H9 (cell line): ENCODE measurements around the gene PROK1. TPM values are rescaled to one million over a fixed set of nuclear protein-coding genes. Genes with fewer than 3 reads are reported as not detected.

Experiments
- DNase-seq: peaks from one replicate; pipeline ENCODE4 v3.0.0-alpha.2; 2017
- H2AFZ ChIP-seq: one replicate; pipeline ENCODE4 v1.6.1; 2013; ENCODE audit warnings: mild to moderate bottlenecking, low read length, control low read depth, moderate library complexity
- H2AK5ac ChIP-seq: 2 replicates; pipeline ENCODE4 v1.6.1; 2013; ENCODE audit warnings: low read length, control low read depth, mixed read lengths; ENCODE audit not compliant: insufficient read length
- H2BK120ac ChIP-seq: one replicate; pipeline ENCODE4 v1.6.1; 2013; ENCODE audit warnings: low read depth, mild to moderate bottlenecking, low read length, control low read depth, inconsistent platforms; ENCODE audit not compliant: poor library complexity, severe bottlenecking
- H2BK12ac ChIP-seq: 2 replicates; pipeline ENCODE4 v1.6.1; 2013; ENCODE audit warnings: low read length, control low read depth, mixed read lengths, low read depth; ENCODE audit not compliant: insufficient read length
- H2BK15ac ChIP-seq: 2 replicates; pipeline ENCODE4 v1.6.1; 2013; ENCODE audit warnings: low read depth, low read length, control low read depth
- H2BK20ac ChIP-seq: one replicate; pipeline ENCODE4 v1.6.1; 2013; ENCODE audit warnings: low read depth, mild to moderate bottlenecking, low read length, control low read depth, inconsistent platforms; ENCODE audit not compliant: poor library complexity, severe bottlenecking
- H2BK5ac ChIP-seq: 2 replicates; pipeline ENCODE4 v1.6.1; 2013; ENCODE audit warnings: low read length, control low read depth, mixed read lengths; ENCODE audit not compliant: insufficient read length
- H3K14ac ChIP-seq: 2 replicates; pipeline ENCODE4 v1.6.1; 2013; ENCODE audit warnings: low read length, control low read depth; ENCODE audit not compliant: insufficient read depth
- H3K18ac ChIP-seq: 2 replicates; pipeline ENCODE4 v1.6.1; 2013; ENCODE audit warnings: low read depth, mild to moderate bottlenecking, mixed read lengths, low read length, control low read depth; ENCODE audit not compliant: insufficient read length
- H3K23ac ChIP-seq: 2 replicates; pipeline ENCODE4 v1.6.1; 2013; ENCODE audit warnings: low read length, control low read depth, mixed read lengths, low read depth; ENCODE audit not compliant: insufficient read length
- H3K23me2 ChIP-seq: 2 replicates; pipeline ENCODE4 v1.6.1; 2013; ENCODE audit warnings: low read depth, mild to moderate bottlenecking, mixed read lengths, low read length, control low read depth; ENCODE audit not compliant: insufficient read length, poor library complexity, severe bottlenecking
- H3K27ac ChIP-seq: 2 replicates; pipeline ENCODE4 v1.5.1; 2013; ENCODE audit warnings: low read length, control low read depth, mixed read lengths, low read depth; ENCODE audit not compliant: insufficient read length
- H3K27me3 ChIP-seq: 2 replicates; pipeline ENCODE4 v1.6.1; 2013; ENCODE audit warnings: low read length, control low read depth, inconsistent platforms; ENCODE audit not compliant: insufficient read depth
- H3K4ac ChIP-seq: 2 replicates; pipeline ENCODE4 v1.6.1; 2013; ENCODE audit warnings: low read depth, mild to moderate bottlenecking, control low read depth, inconsistent platforms, low read length, moderate library complexity
- H3K4me1 ChIP-seq: 2 replicates; pipeline ENCODE4 v1.6.1; 2013; ENCODE audit warnings: low read length, control low read depth, inconsistent platforms; ENCODE audit not compliant: insufficient read depth
- H3K4me2 ChIP-seq: 2 replicates; pipeline ENCODE4 v1.6.1; 2013; ENCODE audit warnings: low read length, control low read depth, mixed read lengths; ENCODE audit not compliant: insufficient read length, insufficient read depth
- H3K56ac ChIP-seq: 2 replicates; pipeline ENCODE4 v1.6.1; 2013; ENCODE audit warnings: low read depth, mild to moderate bottlenecking, mixed read lengths, low read length, control low read depth; ENCODE audit not compliant: insufficient read length
- H3K79me1 ChIP-seq: 2 replicates; pipeline ENCODE4 v1.6.1; 2013; ENCODE audit warnings: low read depth, mild to moderate bottlenecking, moderate library complexity, low read length, control low read depth, inconsistent platforms; ENCODE audit not compliant: insufficient read depth, poor library complexity, severe bottlenecking
- H3K79me2 ChIP-seq: 2 replicates; pipeline ENCODE4 v1.6.1; 2013; ENCODE audit warnings: low read length, control low read depth, inconsistent platforms; ENCODE audit not compliant: insufficient read depth
- H3K9ac ChIP-seq: 2 replicates; pipeline ENCODE4 v1.6.1; 2013; ENCODE audit warnings: low read length, control low read depth, mixed read lengths; ENCODE audit not compliant: insufficient read length; ENCODE audit errors: extremely low read depth
- H3K9me3 ChIP-seq: one replicate; pipeline ENCODE4 v1.6.1; 2013; ENCODE audit warnings: low read depth, low read length, inconsistent platforms; ENCODE audit not compliant: control insufficient read depth
- H3T11ph ChIP-seq: one replicate; pipeline ENCODE4 v1.6.1; 2013; ENCODE audit warnings: mild to moderate bottlenecking, low read length, control low read depth, inconsistent platforms
- H4K20me1 ChIP-seq: one replicate; pipeline ENCODE4 v1.6.1; 2013; ENCODE audit not compliant: control insufficient read depth, insufficient read length, insufficient read depth
- H4K5ac ChIP-seq: 2 replicates; pipeline ENCODE4 v1.6.1; 2013; ENCODE audit warnings: low read depth, mild to moderate bottlenecking, mixed read lengths, low read length, control low read depth; ENCODE audit not compliant: insufficient read length
- H4K8ac ChIP-seq: replicated peaks from 2 replicates; pipeline ENCODE4 v1.6.1; 2013; ENCODE audit warnings: low read length, control low read depth, mixed read lengths, low read depth; ENCODE audit not compliant: insufficient read length
- H4K91ac ChIP-seq: 2 replicates; pipeline ENCODE4 v1.6.1; 2013; ENCODE audit warnings: low read depth, mild to moderate bottlenecking, moderate library complexity, mixed read lengths, low read length, control low read depth; ENCODE audit not compliant: insufficient read length
- H3K27ac Mint-ChIP-seq, 3 experiments: 2 replicates in 2 of 3; 3 replicates in 1 of 3; pipeline ENCODE4 v1.8.0; 2020 to 2021; ENCODE audit warnings: mixed read lengths in 3 of 3, mild to moderate bottlenecking in 1 of 3, moderate library complexity in 1 of 3
- H3K27me3 Mint-ChIP-seq: 2 replicates; pipeline ENCODE4 v1.8.0; 2021; ENCODE audit warnings: low read depth, mild to moderate bottlenecking, moderate library complexity, mixed read lengths
- H3K36me3 Mint-ChIP-seq, 3 experiments: 2 replicates in 2 of 3; 3 replicates in 1 of 3; pipeline ENCODE4 v1.8.0; 2020 to 2021; ENCODE audit warnings: low read depth in 3 of 3, mixed read lengths in 3 of 3; ENCODE audit not compliant: insufficient read depth in 1 of 3
- H3K4me1 Mint-ChIP-seq, 2 experiments: 2 replicates each; pipeline ENCODE4 v1.8.0; 2020; ENCODE audit warnings: mixed read lengths in 2 of 2
- H3K4me3 Mint-ChIP-seq, 2 experiments: 2 replicates in 1 of 2; 3 replicates in 1 of 2; pipeline ENCODE4 v1.8.0; 2020 to 2021; ENCODE audit warnings: mild to moderate bottlenecking in 2 of 2, mixed read lengths in 2 of 2, moderate library complexity in 1 of 2
- H3K9me3 Mint-ChIP-seq, 2 experiments: 2 replicates in 1 of 2; 3 replicates in 1 of 2; pipeline ENCODE4 v1.8.0; 2020; ENCODE audit warnings: mild to moderate bottlenecking in 2 of 2, mixed read lengths in 2 of 2, moderate library complexity in 1 of 2
- WGBS: extraction: QIAGEN DNeasy Blood & Tissue Kit; methylation state at CpG from one replicate; pipeline ENCODE4 v1.1.7; 2013; ENCODE audit warnings: missing lambda C conversion rate, low lambda C conversion rate, mixed read lengths; ENCODE audit not compliant: insufficient read length; ENCODE audit errors: extremely low coverage; 5-methylcytosine and 5-hydroxymethylcytosine counted together
- total RNA-seq: library from RNA; stranded (reverse); gene quantifications from 2 replicates; pipeline ENCODE4 v1.2.1, GENCODE V29; 2021
- TF ChIP-seq, protein P1 (sequence below): fragments of 200-600 bp; sonication (generic); conservative IDR thresholded peaks from 3 replicates; pipeline ENCODE4 v1.8.0; 2021; ENCODE audit warnings: antibody characterized with exemption, mild to moderate bottlenecking

Gene PROK1
- total RNA-seq, 1 experiment from 2014 or later: not detected

- H3K27ac Mint-ChIP-seq: peak overlapping the region in 2 of 3 experiments; percentile 27 to 42; a peak in 2 of 7 replicates
- H3K4me2 ChIP-seq: peak overlapping the region; percentile 11
- peak; percentile 61 for DNase-seq
These were observed 43.8 kb downstream of the PROK1 start for GRCh38 chr1:110494522-110495406.

More at GRCh38 chr1:110494522-110495406, 43.8 kb downstream of the PROK1 start:
- no CpG with 5 or more reads among the region's 21 CpGs for WGBS
- H4K8ac ChIP-seq: no peak overlapping the region
- H3K23ac ChIP-seq: no peak overlapping the region
- H2BK15ac ChIP-seq: no peak overlapping the region
- H3K18ac ChIP-seq: no peak overlapping the region
- H3T11ph ChIP-seq: no peak overlapping the region
- H3K27me3 Mint-ChIP-seq: peaks cover 27% of the 10 kb centered on the region
- no peak overlapping the region for H3K27ac ChIP-seq
- no peak overlapping the region for H2BK120ac ChIP-seq
- H3K23me2 ChIP-seq: no peaks in the 10 kb centered on the region
- no peaks in the 10 kb centered on the region for H3K27me3 ChIP-seq
- H2AK5ac ChIP-seq: no peak overlapping the region
- peak overlapping the region in 1 of 2 experiments; percentile 3; a peak in 1 of 5 replicates for H3K4me3 Mint-ChIP-seq
- H3K9me3 Mint-ChIP-seq: no peaks in the 10 kb centered on the region; a peak in 1 of 5 replicates
- peaks cover 29 to 35% of the 10 kb centered on the region in 2 experiments for H3K4me1 Mint-ChIP-seq
- no peak overlapping the region for H4K91ac ChIP-seq
- no peak overlapping the region for H2BK5ac ChIP-seq
- no peaks in the 10 kb centered on the region for H3K79me2 ChIP-seq
- no peaks in the 10 kb centered on the region for H3K9me3 ChIP-seq
- H4K20me1 ChIP-seq: no peaks in the 10 kb centered on the region
- H4K5ac ChIP-seq: no peak overlapping the region
- H3K56ac ChIP-seq: no peak overlapping the region
- H3K4me1 ChIP-seq: peaks cover 2% of the 10 kb centered on the region; the same call in 1 of the 2 replicates
- no peak overlapping the region for H3K4ac ChIP-seq
- H3K79me1 ChIP-seq: no peaks in the 10 kb centered on the region
- no peak overlapping the region for H2AFZ ChIP-seq
- no peaks in the 10 kb centered on the region for H3K36me3 Mint-ChIP-seq
- H3K9ac ChIP-seq: no peak overlapping the region
- no peak overlapping the region for H2BK20ac ChIP-seq
- no peak overlapping the region for H2BK12ac ChIP-seq
- H3K14ac ChIP-seq: no peak overlapping the region
- TF ChIP-seq, protein P1, sequence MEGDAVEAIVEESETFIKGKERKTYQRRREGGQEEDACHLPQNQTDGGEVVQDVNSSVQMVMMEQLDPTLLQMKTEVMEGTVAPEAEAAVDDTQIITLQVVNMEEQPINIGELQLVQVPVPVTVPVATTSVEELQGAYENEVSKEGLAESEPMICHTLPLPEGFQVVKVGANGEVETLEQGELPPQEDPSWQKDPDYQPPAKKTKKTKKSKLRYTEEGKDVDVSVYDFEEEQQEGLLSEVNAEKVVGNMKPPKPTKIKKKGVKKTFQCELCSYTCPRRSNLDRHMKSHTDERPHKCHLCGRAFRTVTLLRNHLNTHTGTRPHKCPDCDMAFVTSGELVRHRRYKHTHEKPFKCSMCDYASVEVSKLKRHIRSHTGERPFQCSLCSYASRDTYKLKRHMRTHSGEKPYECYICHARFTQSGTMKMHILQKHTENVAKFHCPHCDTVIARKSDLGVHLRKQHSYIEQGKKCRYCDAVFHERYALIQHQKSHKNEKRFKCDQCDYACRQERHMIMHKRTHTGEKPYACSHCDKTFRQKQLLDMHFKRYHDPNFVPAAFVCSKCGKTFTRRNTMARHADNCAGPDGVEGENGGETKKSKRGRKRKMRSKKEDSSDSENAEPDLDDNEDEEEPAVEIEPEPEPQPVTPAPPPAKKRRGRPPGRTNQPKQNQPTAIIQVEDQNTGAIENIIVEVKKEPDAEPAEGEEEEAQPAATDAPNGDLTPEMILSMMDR: no peak
